A549 treated with CpdA at 1 μM for 4 hours (cell line): ENCODE results near the gene NAT9. TPM values are rescaled to one million over a fixed set of nuclear protein-coding genes. Genes with fewer than 3 reads are reported as not detected.

Source experiments
- total RNA-seq: library from RNA; stranded (reverse); fragments of 200-300 nt; extraction: Qiagen RNA extraction; gene quantifications from 5 replicates; pipeline ENCODE4 v1.2.3, GENCODE V29; 2022; ENCODE audit warnings: low read depth

Gene NAT9, protein sequence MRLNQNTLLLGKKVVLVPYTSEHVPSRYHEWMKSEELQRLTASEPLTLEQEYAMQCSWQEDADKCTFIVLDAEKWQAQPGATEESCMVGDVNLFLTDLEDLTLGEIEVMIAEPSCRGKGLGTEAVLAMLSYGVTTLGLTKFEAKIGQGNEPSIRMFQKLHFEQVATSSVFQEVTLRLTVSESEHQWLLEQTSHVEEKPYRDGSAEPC
- 50.8 to 65.8 TPM (median 54.7 TPM) in 5 replicates for total RNA-seq

DNA sequence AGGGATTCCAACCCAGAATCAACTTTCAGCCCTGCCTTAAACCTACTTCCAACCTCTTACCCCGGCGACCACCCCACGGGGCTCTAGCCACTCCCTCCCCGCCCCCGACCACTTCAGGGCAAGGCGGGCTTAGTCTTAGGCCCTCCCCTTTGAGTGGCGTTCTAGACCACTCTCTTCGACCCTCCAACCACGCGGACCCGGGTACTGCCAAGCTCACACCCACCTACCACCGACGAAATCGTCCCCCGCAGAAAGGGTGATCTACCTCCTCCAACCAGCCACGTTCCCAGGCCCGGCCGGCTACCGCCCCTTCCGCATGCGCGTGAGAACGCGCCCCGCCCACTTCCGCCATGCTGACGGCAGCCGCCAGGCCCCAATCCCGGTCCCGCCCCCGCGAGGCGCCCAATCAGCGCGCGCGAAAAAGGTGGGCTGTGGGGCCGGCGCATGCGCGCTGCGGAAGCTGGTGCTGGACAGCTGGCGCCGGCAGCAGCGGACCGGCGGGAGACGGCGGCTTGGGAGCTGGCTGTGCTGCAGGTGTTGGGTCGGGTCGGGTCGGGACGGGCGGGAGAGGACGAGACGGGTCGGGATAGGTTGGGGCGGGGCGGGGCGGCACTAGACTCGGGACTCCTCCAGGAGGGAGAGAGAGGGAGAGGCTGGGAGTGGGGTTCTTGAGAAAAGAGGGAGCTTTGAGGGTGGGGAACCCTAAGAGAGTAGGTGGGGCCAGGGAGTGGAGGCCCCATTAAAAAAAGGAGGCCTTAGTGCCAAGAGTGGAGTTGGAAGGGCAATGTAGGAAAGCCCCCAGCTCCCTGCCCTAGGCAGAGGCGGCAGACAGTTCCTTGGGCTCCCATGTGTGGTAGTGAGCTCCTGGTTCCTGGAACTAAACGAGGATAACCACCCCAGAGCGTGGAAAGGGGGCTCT is at the start of gene NAT9:
Gene NAT9, minus strand, starts transcription at position 302 of the 919 bp plus-strand sequence. CDS start 647 bp downstream, outside the sequence.

GRCh38 chr17:74748529-74749278 is 27.4 kb downstream of the NAT9 start, which contains the start of gene NHERF1:
Gene NHERF1, plus strand, starts transcription at chr17:74748628. Its CDS starts 219 bp downstream, at chr17:74748847.

GRCh38 chr17:74736513-74737298 is 39.4 kb downstream of the NAT9 start, which contains the start of gene RAB37:
Gene RAB37, plus strand, starts transcription at chr17:74737256. Its CDS starts 17 bp downstream, at chr17:74737273.

Other genes starting within 250 kb of the NAT9 start
- 0.06 to 0.22 TPM (median 0.09 TPM) in 3 of 5 replicates, not detected in the others for gene CD300LB, start 244.9 kb downstream of the NAT9 start, total RNA-seq
- 0.09 to 0.49 TPM (median 0.27 TPM) in 4 of 5 replicates, not detected in the other for gene CD300C, start 230.2 kb downstream of the NAT9 start, total RNA-seq
- gene CD300H, start 208.8 kb downstream of the NAT9 start, total RNA-seq = 0.45 to 0.78 TPM (median 0.63 TPM) in 4 of 5 replicates, not detected in the other
- gene CD300LD, start 184.1 kb downstream of the NAT9 start, total RNA-seq = not detected in 5 replicates
- gene CD300E, start 152.6 kb downstream of the NAT9 start, total RNA-seq = not detected in 5 replicates
- not detected in 5 replicates for gene CD300LF, start 63.4 kb downstream of the NAT9 start, total RNA-seq
- 1.0 to 1.6 TPM (median 1.1 TPM) in 5 replicates for gene RAB37, start 39.1 kb downstream of the NAT9 start, total RNA-seq
- 31.8 to 50.4 TPM (median 46.4 TPM) in 5 replicates for gene NHERF1, start 27.7 kb downstream of the NAT9 start, total RNA-seq
- 0.22 to 0.71 TPM (median 0.25 TPM) in 5 replicates for gene GRIN2C, start 83.5 kb upstream of the NAT9 start, total RNA-seq
- 47.7 to 70.8 TPM (median 64.3 TPM) in 5 replicates for gene FDXR, start 96.6 kb upstream of the NAT9 start, total RNA-seq
- gene FADS6, start 117.3 kb upstream of the NAT9 start, total RNA-seq = not detected in 5 replicates
- gene USH1G, start 146.9 kb upstream of the NAT9 start, total RNA-seq = 0.02 to 0.12 TPM (median 0.08 TPM) in 4 of 5 replicates, not detected in the other
- gene OTOP2, start 147.9 kb upstream of the NAT9 start, total RNA-seq = 0.06 to 0.17 TPM (median 0.08 TPM) in 4 of 5 replicates, not detected in the other
- not detected in 5 replicates for gene OTOP3, start 159.6 kb upstream of the NAT9 start, total RNA-seq
- gene HID1, start 196.4 kb upstream of the NAT9 start, total RNA-seq = 6.6 to 8.5 TPM (median 7.2 TPM) in 5 replicates
- gene CDR2L, start 211.3 kb upstream of the NAT9 start, total RNA-seq = 33.1 to 46.8 TPM (median 45.6 TPM) in 5 replicates
- 77.1 to 83.4 TPM (median 81.1 TPM) in 5 replicates for gene MRPL58, start 236.3 kb upstream of the NAT9 start, total RNA-seq